ENCODE measurements around the gene MCUR1.
A peak's percentile ranks its signal among the peaks of the same experiment; 100 is the strongest.
"Not testable (repeated sequence)": the region's sequence is repeated elsewhere in the genome, so short reads cannot be mapped to it uniquely, and the experiment has no call there.

The MCUR1 gene
- long read RNA-seq, full-length matches to known transcripts = 36 of 50 reads
- long read RNA-seq, partial matches to known transcripts = 8 of 50 reads
- long read RNA-seq, other reads (novel, unspliced or antisense) = 6 of 50 reads

- peak within 1 kb of the TSS; percentile 84 for H3K27ac ChIP-seq (replicated peaks)
- DNase-seq (ENCODE audit: low read depth in 1 of 2, low spot score in 1 of 2) = peak; percentile 76 to 92
- H3K4me3 ChIP-seq (replicated peaks; ENCODE audit: insufficient read depth, low read length) = peak within 1 kb of the TSS; percentile 91
- TF ChIP-seq POLR2AphosphoS5 (IDR thresholded peaks at IDR 0.05; ENCODE audit: low read depth) = peak; percentile 79
- peak; percentile 62 for TF ChIP-seq REST (IDR thresholded peaks at IDR 0.05; ENCODE audit: insufficient replicate concordance, low read depth)
- no peak for TF ChIP-seq GABPA (IDR thresholded peaks at IDR 0.05; ENCODE audit: low read depth)
- no peaks in the 10 kb centered on the region for H3K27me3 ChIP-seq (ENCODE audit: insufficient read depth, poor library complexity, severe bottlenecking)
Observed at GRCh38 chr6:13814176-13814937, at the start of gene MCUR1. MCUR1 (minus strand) TSS chr6:13814557; CDS start chr6:13814429, 128 bp downstream.

GRCh38 chr6:13863699-13864155 is 49.4 kb upstream of the MCUR1 start:
- H3K27ac ChIP-seq (replicated peaks) = no peak overlapping the region
- peaks cover under 1% of the 10 kb centered on the region for H3K27me3 ChIP-seq (ENCODE audit: insufficient read depth, poor library complexity, severe bottlenecking)
- DNase-seq (ENCODE audit: low read depth in 1 of 2, low spot score in 1 of 2) = no peak
- H3K4me3 ChIP-seq (replicated peaks; ENCODE audit: insufficient read depth, low read length) = no peak overlapping the region
- no peak for TF ChIP-seq SPI1 (IDR thresholded peaks at IDR 0.05; ENCODE audit: borderline replicate concordance, low read depth)
- TF ChIP-seq GABPA (IDR thresholded peaks at IDR 0.05; ENCODE audit: low read depth) = no peak
- no peak for TF ChIP-seq REST (IDR thresholded peaks at IDR 0.05; ENCODE audit: insufficient replicate concordance, low read depth)
- TF ChIP-seq CTCF (IDR thresholded peaks at IDR 0.05; ENCODE audit: insufficient read depth, low read length) = no peak
- no peak for TF ChIP-seq POLR2AphosphoS5 (IDR thresholded peaks at IDR 0.05; ENCODE audit: low read depth)

GRCh38 chr6:13860556-13861185 is 46.3 kb upstream of the MCUR1 start:
- H3K4me3 ChIP-seq (replicated peaks; ENCODE audit: insufficient read depth, low read length); DNase-seq (ENCODE audit: low read depth in 1 of 2, low spot score in 1 of 2); H3K27me3 ChIP-seq (ENCODE audit: insufficient read depth, poor library complexity, severe bottlenecking); H3K27ac ChIP-seq (replicated peaks): not testable (repeated sequence)

GRCh38 chr6:13859871-13860555 is 45.7 kb upstream of the MCUR1 start:
- no peak for TF ChIP-seq POLR2AphosphoS5 (IDR thresholded peaks at IDR 0.05; ENCODE audit: low read depth)
- TF ChIP-seq SPI1 (IDR thresholded peaks at IDR 0.05; ENCODE audit: borderline replicate concordance, low read depth) = no peak
- TF ChIP-seq GABPA (IDR thresholded peaks at IDR 0.05; ENCODE audit: low read depth) = no peak
- no peak for TF ChIP-seq REST (IDR thresholded peaks at IDR 0.05; ENCODE audit: insufficient replicate concordance, low read depth)
- no peak for TF ChIP-seq CTCF (IDR thresholded peaks at IDR 0.05; ENCODE audit: insufficient read depth, low read length)
- Histone ChIP-seq H3K27ac (replicated peaks) (no peak overlapping the region), H3K27me3 (ENCODE audit: insufficient read depth, poor library complexity, severe bottlenecking) (peaks cover 2% of the 10 kb centered on the region), H3K4me3 (replicated peaks; ENCODE audit: insufficient read depth, low read length) (no peak overlapping the region)
- DNase-seq (ENCODE audit: low read depth in 1 of 2, low spot score in 1 of 2) = no peak

Data from HL-60 (cell line).